HG02938 (cell line): ENCODE measurements around the gene SSR2.
A peak's percentile ranks its signal among the peaks of the same experiment; 100 is the strongest.

Experiments
- ATAC-seq: cut with Tn5 transposase; IDR thresholded peaks from one replicate; pipeline ENCODE4 v1.9.1; 2021; ENCODE audit warnings: mild to moderate bottlenecking, moderate library complexity; ENCODE audit not compliant: unreplicated experiment

SSR2 gene

DNA sequence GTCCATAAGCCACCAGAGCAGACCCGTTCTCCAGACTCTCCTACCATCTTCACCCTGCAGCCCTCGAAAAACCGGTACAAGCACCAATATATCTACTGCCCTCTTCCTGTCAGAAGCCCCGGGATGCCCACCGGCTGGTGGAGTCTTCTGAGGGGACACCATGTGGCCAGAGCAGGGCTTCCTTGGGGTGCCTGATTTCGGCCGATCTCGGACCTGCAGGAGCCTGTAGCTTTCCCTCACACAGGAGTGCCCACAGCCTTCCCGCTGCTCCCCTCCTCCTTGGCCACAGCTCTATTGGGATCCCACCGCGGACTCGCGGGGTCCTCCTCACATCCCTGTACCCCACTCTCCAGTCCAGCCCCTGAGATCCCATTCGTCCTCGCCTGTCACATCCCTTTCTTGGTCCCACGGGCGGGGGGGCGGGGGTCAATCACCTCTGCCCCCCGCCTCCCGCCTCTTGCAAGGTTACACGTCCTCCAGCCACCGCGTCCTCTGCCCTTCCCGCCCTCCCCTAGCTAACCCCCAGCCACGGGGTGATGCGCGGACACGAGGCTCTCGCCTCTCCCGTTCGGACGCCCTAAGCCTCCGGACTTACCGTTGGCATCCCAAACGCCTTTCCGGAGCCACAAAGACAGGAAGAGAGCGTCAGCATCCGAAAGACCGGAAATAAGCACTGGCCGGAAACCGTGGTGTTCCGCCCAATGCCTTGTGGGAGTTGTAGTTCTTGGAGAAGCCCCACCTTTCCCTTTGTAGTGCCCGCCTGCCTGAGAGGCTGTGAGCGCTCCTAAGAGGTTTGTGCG lies at the start of gene SSR2:
Gene SSR2 (minus strand): TSS at position 659 of the 800 bp plus-strand sequence. CDS start 784 bp downstream, outside the sequence.
- peak; percentile 91 for ATAC-seq

DNA sequence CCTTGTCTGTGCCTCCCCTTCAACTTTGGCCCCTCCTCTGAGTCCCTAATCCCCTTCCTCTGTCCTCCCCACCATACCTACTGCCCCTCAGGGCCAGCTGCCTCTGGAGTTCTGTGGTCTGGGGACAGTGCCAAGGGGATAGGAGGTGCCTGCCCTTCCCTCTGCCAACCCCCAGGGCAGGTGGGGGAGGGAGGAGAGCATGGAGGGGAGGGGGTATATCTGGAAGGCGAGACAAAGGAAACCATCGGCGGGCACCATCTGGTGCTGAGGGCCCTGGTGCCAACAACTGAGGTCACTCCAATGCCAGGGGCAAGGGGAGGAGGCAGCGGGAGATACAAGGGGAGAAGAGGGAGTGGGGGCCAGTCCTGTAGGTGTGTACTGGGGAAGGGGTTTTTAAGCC lies 49.8 kb upstream of the SSR2 start:
- ATAC-seq: no peak

DNA sequence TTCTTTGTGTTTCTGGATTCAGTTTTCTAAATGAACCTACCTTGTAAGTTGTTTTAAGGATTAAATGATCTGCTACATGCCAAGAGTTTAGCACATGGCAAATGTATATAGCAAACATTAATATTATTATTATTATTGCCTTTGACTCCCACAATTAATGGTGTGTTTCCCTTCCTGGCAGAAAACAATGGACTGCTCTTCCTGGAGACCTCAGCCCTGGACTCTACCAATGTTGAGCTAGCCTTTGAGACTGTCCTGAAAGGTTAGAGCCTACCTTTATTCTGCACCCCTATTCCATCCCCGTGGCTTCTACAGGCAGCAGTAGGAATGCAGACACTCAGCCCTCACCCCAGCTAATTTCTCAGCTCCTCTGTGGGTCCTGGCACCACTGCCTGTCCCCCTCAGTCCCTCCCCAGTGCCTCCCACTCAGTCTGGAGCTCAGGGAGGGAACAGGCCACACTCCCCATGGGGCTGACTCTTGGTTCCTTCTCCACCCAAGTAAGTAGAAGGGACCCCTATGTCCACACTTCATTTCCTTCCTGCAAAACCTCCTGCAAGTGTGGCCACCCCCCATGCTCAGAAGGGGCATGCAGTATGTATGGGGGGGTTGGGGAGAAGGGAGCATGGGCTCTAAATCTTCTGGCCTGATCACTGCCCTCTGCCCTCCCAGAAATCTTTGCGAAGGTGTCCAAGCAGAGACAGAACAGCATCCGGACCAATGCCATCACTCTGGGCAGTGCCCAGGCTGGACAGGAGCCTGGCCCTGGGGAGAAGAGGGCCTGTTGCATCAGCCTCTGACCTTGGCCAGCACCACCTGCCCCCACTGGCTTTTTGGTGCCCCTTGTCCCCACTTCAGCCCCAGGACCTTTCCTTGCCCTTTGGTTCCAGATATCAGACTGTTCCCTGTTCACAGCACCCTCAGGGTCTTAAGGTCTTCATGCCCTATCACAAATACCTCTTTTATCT lies 49.0 kb upstream of the SSR2 start:
- ATAC-seq: no peak

DNA sequence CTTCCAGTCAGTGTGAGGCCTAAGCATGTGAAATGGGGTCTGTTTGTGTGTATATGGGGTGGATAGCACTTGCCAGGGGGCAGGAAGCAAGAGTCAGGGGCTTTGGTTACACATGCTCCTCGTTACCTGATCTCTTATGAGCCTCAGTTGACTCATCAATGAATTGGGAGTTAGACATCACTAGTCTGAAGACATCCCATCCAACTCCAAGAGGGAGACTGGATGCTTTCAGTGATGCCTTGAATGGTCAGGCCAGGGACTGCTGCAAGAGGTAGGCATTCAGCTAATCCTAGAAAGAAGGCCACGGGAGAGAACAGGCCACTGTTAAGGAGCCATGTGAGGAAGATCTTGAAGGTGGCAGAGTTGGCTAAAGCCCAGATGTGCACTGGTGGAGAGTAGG lies 46.5 kb upstream of the SSR2 start:
- no peak for ATAC-seq

DNA sequence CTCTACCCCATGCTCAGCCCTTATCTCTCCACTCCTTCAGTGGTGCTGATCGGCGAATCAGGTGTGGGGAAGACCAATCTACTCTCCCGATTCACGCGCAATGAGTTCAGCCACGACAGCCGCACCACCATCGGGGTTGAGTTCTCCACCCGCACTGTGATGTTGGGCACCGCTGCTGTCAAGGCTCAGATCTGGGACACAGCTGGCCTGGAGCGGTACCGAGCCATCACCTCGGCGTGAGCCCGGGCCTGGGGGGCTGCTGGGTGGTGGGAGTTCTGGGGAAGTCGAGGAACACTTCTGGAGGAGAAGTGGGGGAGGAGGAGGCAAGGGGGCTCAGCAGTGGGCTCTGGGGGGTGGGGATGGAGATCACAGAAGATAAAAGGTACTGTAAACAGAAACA lies 45.1 kb upstream of the SSR2 start:
- no peak for ATAC-seq

DNA sequence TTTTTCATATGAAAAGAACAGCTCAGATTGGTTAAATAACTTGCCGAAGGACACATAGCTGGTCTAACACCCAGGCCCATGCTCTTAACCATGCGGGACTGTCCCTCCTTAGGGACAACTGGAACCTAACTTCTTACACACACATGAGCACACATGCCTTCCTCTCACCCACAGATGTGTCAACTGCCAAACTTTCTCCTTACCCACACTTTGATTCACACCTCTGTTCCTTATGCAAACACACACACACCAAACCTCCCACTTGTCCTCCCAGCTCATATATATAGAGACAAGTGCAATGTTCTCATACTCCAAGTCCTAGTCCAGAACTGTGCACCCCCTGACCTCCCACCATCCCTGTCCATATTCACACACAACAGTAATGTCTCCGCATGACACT lies 44.5 kb upstream of the SSR2 start:
- no peak for ATAC-seq

DNA sequence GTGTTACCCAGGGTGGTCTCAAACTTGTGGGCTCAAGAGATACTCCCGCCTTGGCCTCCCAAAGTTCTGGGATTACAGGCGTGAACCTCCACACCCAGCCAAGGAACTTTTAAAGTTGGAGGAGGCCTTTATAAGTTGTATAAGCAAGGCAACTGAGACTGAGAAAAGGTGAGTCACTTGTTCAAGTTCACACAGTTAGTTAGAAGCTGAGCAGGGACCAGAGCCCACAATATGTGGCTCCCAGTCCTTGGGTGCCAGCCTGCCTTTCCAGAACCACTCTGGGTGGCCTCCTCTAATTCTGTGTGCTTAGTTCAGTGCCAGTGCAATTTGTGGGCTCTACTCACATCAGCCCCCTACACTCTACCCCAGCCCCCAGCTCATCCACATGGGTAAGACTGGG lies 43.9 kb upstream of the SSR2 start:
- ATAC-seq: no peak

DNA sequence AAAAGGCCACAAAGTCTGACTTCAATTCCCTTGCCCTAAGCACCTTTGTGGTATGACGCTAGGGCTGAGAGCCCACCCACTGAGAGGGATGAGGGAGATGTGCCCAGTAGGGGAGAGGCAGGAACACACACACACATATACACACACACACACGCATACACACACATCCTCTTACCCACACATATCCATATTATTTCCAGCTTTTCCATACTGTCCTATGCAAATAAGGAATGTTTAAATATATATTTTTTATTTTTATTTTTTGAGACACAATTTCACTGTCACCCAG lies 43.2 kb upstream of the SSR2 start:
- ATAC-seq: no peak

DNA sequence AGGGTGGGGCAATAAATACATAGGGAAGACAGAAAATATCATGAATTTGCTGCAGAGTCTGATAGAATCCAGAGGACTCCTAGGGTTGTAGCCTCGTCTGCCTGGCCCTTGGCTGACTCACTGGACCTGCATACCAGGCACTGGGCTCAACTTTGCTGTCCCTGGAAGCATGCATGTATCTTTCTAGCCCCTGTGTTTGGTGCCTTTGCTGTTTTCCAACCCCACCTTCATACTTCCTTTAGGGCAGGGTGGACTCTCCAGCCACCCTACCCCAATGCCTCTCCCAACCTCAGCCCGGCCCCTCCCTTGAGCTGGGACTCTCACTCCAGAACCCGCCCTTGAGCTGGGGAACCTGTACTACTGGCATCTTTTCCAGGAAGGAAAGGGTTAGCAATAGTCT lies 41.4 kb upstream of the SSR2 start:
- no peak for ATAC-seq

DNA sequence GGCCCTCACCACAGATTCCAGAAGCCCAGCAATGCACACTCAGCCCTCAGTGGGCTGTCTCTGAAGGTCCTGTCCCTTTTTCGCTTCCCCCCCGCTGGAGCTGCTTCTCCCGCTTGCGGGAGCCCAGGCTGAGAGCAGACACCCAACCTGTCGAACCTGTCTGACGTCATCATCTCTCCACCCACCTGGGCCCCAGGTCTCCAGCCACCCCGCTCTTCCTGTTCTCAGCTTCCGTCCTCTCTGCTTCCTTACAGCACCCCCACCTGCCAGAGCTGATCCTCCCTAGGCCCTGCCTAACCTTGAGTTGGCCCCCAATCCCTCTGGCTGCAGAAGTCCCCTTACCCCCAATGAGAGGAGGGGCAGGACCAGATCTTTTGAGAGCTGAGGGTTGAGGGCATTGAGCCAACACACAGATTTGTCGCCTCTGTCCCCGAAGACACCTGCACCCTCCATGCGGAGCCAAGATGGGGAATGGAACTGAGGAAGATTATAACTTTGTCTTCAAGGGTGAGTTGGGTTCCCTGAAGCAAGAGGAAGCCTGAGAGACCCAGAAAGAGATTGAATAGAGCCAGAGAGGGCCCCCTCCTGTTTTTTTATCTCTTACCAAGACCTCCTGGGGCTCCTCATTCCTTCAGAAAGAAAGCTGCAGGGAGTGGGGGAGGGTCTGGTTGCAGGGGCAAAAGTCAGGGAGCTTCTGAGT lies 40.3 kb upstream of the SSR2 start, which contains the start of gene RAB25:
Gene RAB25 (plus strand): TSS at position 224 of the 700 bp plus-strand sequence. CDS start 241 bp downstream, at position 465.
- ATAC-seq: no peak

DNA sequence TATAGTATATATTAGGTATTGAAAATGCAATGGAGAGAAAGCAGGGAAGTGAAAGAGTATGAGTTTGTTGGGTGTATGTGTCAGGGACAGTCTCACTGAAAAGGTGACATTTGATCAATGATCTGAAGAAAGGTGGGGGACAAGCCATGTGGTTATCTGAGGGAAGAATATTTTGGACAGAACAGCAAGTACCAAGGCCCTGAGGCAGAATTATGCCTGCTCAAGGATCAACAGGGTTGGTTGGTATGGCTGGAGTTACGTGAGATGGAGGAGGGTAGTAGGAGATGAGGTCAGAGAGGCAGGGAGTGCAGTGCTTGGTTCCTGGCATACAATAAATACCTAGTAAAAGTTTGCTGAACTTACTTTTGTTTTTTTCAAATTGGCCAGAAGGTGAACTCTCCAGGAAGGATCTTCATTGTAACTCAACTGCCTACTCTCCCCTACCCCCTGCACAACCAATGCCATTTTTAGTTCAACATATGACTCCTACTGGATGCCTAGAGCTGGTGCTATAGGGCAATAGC lies 35.6 kb upstream of the SSR2 start:
- ATAC-seq: no peak

DNA sequence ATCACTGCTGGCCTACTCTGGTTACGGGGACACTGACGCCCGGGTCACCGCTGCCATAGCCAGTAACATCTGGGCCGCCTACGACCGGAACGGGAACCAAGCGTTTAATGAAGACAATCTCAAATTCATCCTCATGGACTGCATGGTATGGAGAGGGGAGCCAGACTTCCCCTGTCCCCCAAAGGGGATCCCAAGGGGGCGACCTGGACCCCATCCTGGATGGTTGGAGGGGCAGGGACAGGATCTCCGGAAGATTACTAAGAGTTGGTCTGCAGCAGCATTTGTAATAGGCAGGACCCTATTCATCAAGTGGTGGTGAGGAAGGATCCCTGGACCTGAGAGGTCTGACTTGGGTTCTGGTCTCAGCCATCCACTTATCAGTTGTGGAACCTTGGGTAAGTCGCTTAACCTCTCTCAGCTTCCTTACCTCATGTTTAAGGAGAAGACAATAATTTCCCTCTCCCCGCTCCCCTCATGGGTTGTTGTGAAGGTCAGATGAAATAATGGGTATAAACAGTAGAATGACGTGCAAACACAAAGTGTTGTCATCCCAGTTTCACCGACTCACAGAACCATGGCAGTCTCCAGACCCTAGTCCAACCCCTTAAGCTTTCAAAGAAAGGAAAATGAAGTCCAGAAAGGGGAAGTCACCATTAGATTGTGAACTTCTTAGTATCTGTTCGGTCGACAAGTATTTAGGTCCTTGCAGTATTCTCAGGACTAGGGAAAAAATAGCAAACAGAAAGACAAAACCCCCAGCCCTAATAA lies 34.7 kb upstream of the SSR2 start:
- ATAC-seq: no peak

DNA sequence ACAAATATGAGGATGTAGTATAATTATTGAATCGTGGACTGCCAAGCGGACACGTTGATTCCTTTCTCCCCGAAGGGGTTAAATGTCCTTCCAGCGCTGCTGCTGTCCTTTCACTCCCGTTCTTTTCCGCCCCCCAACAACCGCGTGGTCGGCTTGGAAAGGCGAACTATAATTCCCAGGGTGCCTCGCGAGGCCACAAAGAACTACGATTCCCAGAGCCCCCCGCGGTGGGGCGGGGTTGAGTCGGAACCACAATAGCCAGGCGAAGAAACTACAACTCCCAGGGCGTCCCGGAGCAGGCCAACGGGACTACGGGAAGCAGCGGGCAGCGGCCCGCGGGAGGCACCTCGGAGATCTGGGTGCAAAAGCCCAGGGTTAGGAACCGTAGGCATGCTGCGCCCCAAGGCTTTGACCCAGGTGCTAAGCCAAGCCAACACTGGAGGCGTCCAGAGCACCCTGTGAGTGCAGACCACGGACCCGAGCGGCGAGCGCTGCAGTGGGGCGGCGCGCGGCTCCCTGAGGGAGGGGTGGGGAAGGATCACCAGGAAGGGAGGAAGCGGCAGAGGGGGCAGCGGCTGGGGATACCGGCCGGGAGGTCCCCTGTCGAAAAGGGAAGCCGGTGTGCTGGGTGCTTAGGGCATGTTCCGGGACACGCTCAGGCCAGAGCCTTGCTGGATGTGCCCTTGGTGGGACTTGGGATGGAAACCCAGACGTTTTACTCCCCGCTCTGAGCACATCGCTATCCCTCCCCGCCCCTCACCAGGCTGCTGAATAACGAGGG lies 33.9 kb upstream of the SSR2 start, which contains the start of gene LAMTOR2:
Gene LAMTOR2 (plus strand): TSS at position 283 of the 781 bp plus-strand sequence. CDS start 108 bp downstream, at position 391.
- ATAC-seq: peak; percentile 75

DNA sequence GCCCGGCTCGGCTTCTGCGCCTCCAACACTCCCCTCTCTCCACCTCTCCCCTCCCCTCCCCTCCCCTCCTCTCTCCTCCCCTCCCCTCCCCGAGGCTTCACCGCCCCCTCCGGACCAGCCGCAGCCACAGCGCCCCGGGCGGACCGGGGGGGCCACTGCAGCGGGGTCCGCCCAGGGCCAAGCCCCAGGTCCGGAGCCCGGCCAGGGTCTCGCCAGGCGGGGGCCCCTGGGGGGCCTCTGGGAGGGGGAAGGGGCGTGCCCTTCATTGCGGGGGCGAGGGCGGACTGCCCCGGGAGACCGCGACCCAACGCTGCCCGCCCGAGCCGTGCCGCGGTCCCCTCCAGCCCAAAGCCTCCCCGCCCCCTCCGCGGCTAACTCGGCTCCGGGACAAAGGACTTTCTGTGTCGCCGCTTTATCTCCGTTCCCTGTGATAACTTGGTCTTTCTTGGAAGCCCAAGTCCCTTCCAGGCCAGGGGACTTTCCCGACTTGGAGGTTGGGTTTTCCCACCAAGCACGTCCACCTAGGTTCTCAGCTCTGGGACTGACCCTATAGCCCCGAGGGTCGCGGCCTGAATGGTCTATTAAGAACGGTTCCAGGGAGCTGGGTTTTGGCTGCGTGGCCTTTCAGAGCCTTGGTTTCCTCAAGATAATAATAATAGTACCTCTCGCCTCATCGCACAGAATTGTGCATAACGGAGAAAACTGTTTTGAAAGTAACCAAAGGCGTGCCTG lies 33.2 kb upstream of the SSR2 start, which contains the start of gene UBQLN4:
Gene UBQLN4 (minus strand): TSS at position 31 of the 732 bp plus-strand sequence. CDS start 97 bp downstream, outside the sequence.
- peak; percentile 19 for ATAC-seq

DNA sequence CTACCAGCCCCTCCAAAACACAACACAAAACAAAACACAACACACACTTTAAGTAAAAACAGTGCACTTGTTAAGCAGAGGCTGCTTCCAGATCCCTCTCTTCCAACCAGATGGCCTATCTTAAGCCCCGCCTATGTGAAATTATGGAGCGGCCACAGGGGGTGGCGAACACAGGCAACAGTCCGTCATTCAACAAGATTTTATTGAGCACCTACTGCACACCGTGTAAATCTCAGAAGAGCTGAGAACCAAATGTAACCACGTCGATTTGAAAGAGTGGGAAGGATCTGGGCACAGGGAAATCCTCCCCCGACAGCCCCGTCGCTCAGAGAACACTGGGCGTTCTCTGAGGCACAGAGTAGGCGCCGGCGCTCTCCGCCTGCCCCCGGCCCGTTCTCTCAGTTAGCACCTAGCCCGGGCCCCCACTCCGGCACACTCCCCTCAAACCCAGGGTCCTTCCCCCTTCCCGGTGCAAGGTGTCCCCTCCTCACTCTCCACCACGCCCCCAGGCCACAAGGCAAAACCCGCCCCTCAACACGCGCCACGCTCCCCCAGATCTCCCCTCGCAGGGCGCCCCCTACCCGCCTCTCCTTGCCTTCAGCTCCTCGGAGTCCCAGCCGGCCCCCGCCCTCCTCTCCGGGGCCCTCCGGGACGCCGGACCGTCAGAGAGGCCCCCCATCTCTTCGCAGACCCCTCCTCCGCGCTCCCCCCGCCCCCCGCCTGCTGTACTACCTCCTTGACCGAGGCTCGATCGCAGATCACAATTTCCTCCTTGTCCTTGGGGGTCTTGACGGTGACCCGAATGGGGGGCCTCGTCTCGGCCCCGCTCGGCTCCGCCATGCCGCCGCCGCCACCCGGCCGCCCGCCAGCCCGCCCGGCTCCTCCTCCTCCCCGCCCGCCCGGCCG lies 32.4 kb upstream of the SSR2 start:
- no peak for ATAC-seq

DNA sequence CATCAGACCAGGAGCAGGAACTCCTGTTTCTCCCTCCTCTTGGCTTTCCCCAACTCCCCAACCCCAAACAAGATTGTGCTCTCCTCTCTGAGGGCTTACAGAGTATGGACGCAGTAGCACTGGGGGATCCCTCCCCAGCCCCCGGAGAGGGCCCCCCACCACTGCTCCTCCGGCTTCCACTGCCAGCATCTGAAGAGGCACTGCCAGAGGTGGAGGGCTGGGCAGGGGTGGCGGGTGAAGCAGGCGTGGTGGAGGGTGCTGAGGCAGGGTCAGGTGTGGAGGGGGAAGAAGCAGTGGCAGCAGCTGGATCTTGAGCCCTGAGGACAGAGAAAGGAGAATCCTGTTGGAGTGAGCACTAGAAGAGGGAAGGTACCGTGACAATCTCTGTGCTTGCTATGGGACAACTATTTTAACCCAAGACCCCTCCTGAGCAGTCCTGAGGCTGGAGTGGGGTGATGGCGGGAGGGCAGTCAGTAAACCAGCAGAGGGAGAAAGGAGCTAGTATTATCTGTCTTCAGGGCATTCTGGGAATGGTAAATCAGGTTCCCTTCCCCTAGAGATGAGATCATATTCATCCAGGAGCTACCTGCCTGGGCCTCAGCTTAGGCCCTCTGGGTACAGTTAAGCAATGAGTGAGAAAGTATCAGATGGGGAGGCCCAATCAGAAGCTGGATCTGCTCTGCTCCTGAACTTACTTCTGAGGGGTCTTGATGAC lies 30.4 kb upstream of the SSR2 start:
- no peak for ATAC-seq

DNA sequence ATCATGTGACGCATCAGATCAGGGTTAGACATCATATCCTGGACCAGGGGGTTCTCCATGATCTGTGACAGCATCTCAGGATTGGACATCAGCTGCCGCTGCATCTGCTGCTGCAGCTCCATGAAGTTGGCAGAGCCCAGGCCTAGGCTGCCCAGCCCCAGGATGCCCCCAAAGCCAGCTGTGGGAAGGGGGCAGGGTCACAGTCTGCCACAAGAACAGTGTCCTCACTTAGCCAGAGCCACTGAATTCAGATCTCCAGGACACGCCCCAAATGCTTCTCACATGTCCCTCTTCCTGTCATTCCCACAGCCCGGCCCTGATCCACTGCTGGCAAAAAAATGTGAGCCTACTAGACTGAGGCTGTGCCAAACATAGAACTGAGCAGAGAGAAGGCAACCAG lies 29.6 kb upstream of the SSR2 start:
- no peak for ATAC-seq
